WTC11 (cell line): Measurements from ENCODE around the gene C19orf67. TPM values are rescaled to one million over a fixed set of nuclear protein-coding genes. Genes with fewer than 3 reads are reported as not detected.

Source experiments
- ATAC-seq: fragments of 200-7000 bp; cut with Tn5 transposase; 2 replicates; pipeline ENCODE4 v1.10.0; 2021; ENCODE audit warnings: mild to moderate bottlenecking, moderate library complexity
- CTCF ChIA-PET: fragments of 300-600 bp; sonication (Branson Sonifier 250); formaldehyde crosslinking; loops from one replicate; lab custom pipeline; 2021; ENCODE audit warnings: antibody characterized with exemption; lab: Charles Lee
- POLR2A ChIA-PET: fragments of 350-600 bp; sonication (Branson Sonifier 250); formaldehyde crosslinking; loops from one replicate; lab custom pipeline; 2021; ENCODE audit warnings: antibody characterized with exemption; lab: Charles Lee
- DNase-seq: peaks from one replicate; pipeline ENCODE4 v3.0.0; 2021; ENCODE audit warnings: low spot score
- H3K27ac Mint-ChIP-seq: 2 replicates; pipeline ENCODE4 v1.8.0; 2021; ENCODE audit warnings: mixed read lengths
- H3K27me3 Mint-ChIP-seq: 2 replicates; pipeline ENCODE4 v1.8.0; 2021; ENCODE audit warnings: low read depth, mild to moderate bottlenecking, moderate library complexity, mixed read lengths
- H3K36me3 Mint-ChIP-seq: 2 replicates; pipeline ENCODE4 v1.8.0; 2021; ENCODE audit warnings: mixed read lengths
- H3K4me1 Mint-ChIP-seq: 2 replicates; pipeline ENCODE4 v1.8.0; 2022; ENCODE audit warnings: mixed read lengths
- H3K4me3 Mint-ChIP-seq: 2 replicates; pipeline ENCODE4 v1.8.0; 2021; ENCODE audit warnings: mild to moderate bottlenecking, moderate library complexity, mixed read lengths
- H3K9me3 Mint-ChIP-seq: 2 replicates; pipeline ENCODE4 v1.8.0; 2021; ENCODE audit warnings: mixed read lengths
- ARID4B ChIP-seq: sonication (generic); formaldehyde crosslinking; IDR thresholded peaks from 2 replicates; pipeline ENCODE4 v1.8.0; 2023; ENCODE audit warnings: missing genetic modification reagents, mild to moderate bottlenecking, borderline replicate concordance
- FOXK1 ChIP-seq: sonication (generic); formaldehyde crosslinking; IDR thresholded peaks from 2 replicates; pipeline ENCODE4 v1.8.0; 2022; ENCODE audit warnings: mild to moderate bottlenecking, moderate library complexity, missing genetic modification reagents
- GABPB1 ChIP-seq: sonication (generic); formaldehyde crosslinking; IDR thresholded peaks from 2 replicates; pipeline ENCODE4 v1.8.1; 2023; ENCODE audit warnings: mild to moderate bottlenecking, missing genetic modification reagents
- MLX ChIP-seq: sonication (generic); formaldehyde crosslinking; IDR thresholded peaks from 2 replicates; pipeline ENCODE4 v1.8.1; 2023; ENCODE audit warnings: mild to moderate bottlenecking, missing genetic modification reagents, moderate library complexity
- NFE2L1 ChIP-seq: sonication (generic); formaldehyde crosslinking; IDR thresholded peaks from 2 replicates; pipeline ENCODE4 v1.8.1; 2023; ENCODE audit warnings: missing genetic modification reagents
- NR1H2 ChIP-seq: sonication (generic); formaldehyde crosslinking; IDR thresholded peaks from 2 replicates; pipeline ENCODE4 v1.9.0; 2021; ENCODE audit warnings: mild to moderate bottlenecking, moderate library complexity, missing genetic modification reagents
- PRDM15 ChIP-seq: sonication (generic); formaldehyde crosslinking; IDR thresholded peaks from 2 replicates; pipeline ENCODE4 v1.8.0; 2022; ENCODE audit warnings: missing genetic modification reagents
- SMAD3 ChIP-seq: sonication (generic); formaldehyde crosslinking; IDR thresholded peaks from 2 replicates; pipeline ENCODE4 v1.8.0; 2022; ENCODE audit warnings: missing genetic modification reagents, mild to moderate bottlenecking, borderline replicate concordance
- SMAD4 ChIP-seq: sonication (generic); formaldehyde crosslinking; IDR thresholded peaks from 2 replicates; pipeline ENCODE4 v1.8.0; 2022; ENCODE audit warnings: mild to moderate bottlenecking, missing genetic modification reagents
- TEAD1 ChIP-seq: sonication (generic); formaldehyde crosslinking; IDR thresholded peaks from 2 replicates; pipeline ENCODE4 v1.8.0; 2022; ENCODE audit warnings: mild to moderate bottlenecking, missing genetic modification reagents
- TEAD4 ChIP-seq: sonication (generic); formaldehyde crosslinking; IDR thresholded peaks from 2 replicates; pipeline ENCODE4 v1.8.0; 2022; ENCODE audit warnings: mild to moderate bottlenecking, missing genetic modification reagents
- USF1 ChIP-seq: sonication (generic); formaldehyde crosslinking; IDR thresholded peaks from 2 replicates; pipeline ENCODE4 v1.8.0; 2022; ENCODE audit warnings: mild to moderate bottlenecking, missing genetic modification reagents
- ZMAT4 ChIP-seq: fragments of 250-450 bp; sonication (Bioruptor Pico); IDR thresholded peaks from 2 replicates; pipeline ENCODE4 v1.9.0; 2021; ENCODE audit warnings: mild to moderate bottlenecking
- ZNF263 ChIP-seq: sonication (generic); formaldehyde crosslinking; IDR thresholded peaks from 2 replicates; pipeline ENCODE4 v1.8.1; 2022; ENCODE audit warnings: low read depth, mild to moderate bottlenecking, moderate library complexity, missing genetic modification reagents
- ZNF396 ChIP-seq: fragments of 250-450 bp; sonication (Bioruptor Pico); IDR thresholded peaks from 2 replicates; pipeline ENCODE4 v1.8.0; 2021; ENCODE audit warnings: mild to moderate bottlenecking, moderate library complexity, borderline replicate concordance
- ZNF425 ChIP-seq: fragments of 250-450 bp; sonication (Bioruptor Pico); conservative IDR thresholded peaks from 2 replicates; pipeline ENCODE4 v1.9.0; 2021; ENCODE audit warnings: mild to moderate bottlenecking
- total RNA-seq: library from RNA; stranded (reverse); gene quantifications from 3 replicates; pipeline ENCODE4 v1.2.3, GENCODE V29; 2021
- TF ChIP-seq, protein P1 (sequence below): sonication (generic); formaldehyde crosslinking; IDR thresholded peaks from 2 replicates; pipeline ENCODE4 v1.8.1; 2023; ENCODE audit warnings: mild to moderate bottlenecking, moderate library complexity, missing genetic modification reagents

C19orf67 gene
- total RNA-seq, 1 experiment from 2014 or later = 0.35 TPM

- TF ChIP-seq ZNF263 (CRISPR knock-in tag) = no peak
- no peak for TF ChIP-seq FOXK1 (CRISPR knock-in tag)
- no peak for TF ChIP-seq SMAD4 (CRISPR knock-in tag)
- no peak for TF ChIP-seq SMAD3
- no peak for TF ChIP-seq NFE2L1 (CRISPR knock-in tag)
- TF ChIP-seq ZNF425 (CRISPR knock-in tag) = no peak
- TF ChIP-seq, protein P1, sequence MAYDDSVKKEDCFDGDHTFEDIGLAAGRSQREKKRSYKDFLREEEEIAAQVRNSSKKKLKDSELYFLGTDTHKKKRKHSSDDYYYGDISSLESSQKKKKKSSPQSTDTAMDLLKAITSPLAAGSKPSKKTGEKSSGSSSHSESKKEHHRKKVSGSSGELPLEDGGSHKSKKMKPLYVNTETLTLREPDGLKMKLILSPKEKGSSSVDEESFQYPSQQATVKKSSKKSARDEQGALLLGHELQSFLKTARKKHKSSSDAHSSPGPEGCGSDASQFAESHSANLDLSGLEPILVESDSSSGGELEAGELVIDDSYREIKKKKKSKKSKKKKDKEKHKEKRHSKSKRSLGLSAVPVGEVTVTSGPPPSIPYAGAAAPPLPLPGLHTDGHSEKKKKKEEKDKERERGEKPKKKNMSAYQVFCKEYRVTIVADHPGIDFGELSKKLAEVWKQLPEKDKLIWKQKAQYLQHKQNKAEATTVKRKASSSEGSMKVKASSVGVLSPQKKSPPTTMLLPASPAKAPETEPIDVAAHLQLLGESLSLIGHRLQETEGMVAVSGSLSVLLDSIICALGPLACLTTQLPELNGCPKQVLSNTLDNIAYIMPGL (CRISPR knock-in tag) = no peak
- TF ChIP-seq, all 79 proteins: peak for 0
These were observed 30.9 kb upstream of the C19orf67 start (continued) for GRCh38 chr19:14116525-14116917.

- POLR2A ChIA-PET = no interaction called here
- TF ChIP-seq ARID4B (CRISPR knock-in tag) (no peak), ZNF396 (CRISPR knock-in tag) (no peak), GABPB1 (CRISPR knock-in tag) (no peak), ZMAT4 (CRISPR knock-in tag) (no peak), NR1H2 (CRISPR knock-in tag) (no peak), PRDM15 (CRISPR knock-in tag) (no peak), TEAD4 (CRISPR knock-in tag) (no peak), USF1 (CRISPR knock-in tag) (no peak), MLX (CRISPR knock-in tag) (no peak), ZNF425 (CRISPR knock-in tag) (no peak), TEAD1 (CRISPR knock-in tag) (no peak)
These were observed 30.2 kb upstream of the C19orf67 start for GRCh38 chr19:14115756-14116155.

More at GRCh38 chr19:14115756-14116155, 30.2 kb upstream of the C19orf67 start:
- CTCF ChIA-PET = interaction anchor here (1.2 to 3.7 kb wide), 4 partner anchors 20 to 233 kb away, joined by 3 to 19 read pairs (median 11); partner anchors contain the start of genes ASF1B and C19orf67
- 0 out of 2 replicates have a peak, but pooled peaks cover 7% of the 10 kb centered on the region for H3K27me3 Mint-ChIP-seq
- peak overlapping the region; percentile 86 for H3K4me3 Mint-ChIP-seq
- ATAC-seq (no peak), DNase-seq (no peak)
- no peak overlapping the region for H3K27ac Mint-ChIP-seq
- no peaks in the 10 kb centered on the region for H3K9me3 Mint-ChIP-seq
- peaks cover 42% of the 10 kb centered on the region for H3K4me1 Mint-ChIP-seq
- no peaks in the 10 kb centered on the region for H3K36me3 Mint-ChIP-seq
